Left cardiac atrium (tissue), 4 donors: ENCODE measurements around the gene HFM1. TPM values are rescaled to one million over a fixed set of nuclear protein-coding genes. Genes with fewer than 3 reads are reported as not detected.
"Not testable (repeated sequence)": the region's sequence is repeated elsewhere in the genome, so short reads cannot be mapped to it uniquely, and the experiment has no call there.

Experiments used
- ATAC-seq, 2 donors: fragments of 200-7000 bp; cut with Tn5 transposase; one replicate each; pipeline ENCODE4 v1.9.1; 2020; ENCODE audit warnings: mild to moderate bottlenecking in 2 of 2, moderate library complexity in 2 of 2
- DNase-seq: peaks from one replicate; pipeline ENCODE4 v3.0.0-alpha.2; 2020
- intact Hi-C, 2 donors: fragments of 100-400 bp; cut with DNase I; formaldehyde crosslinking; loops; one replicate each; pipeline versions ENCODE4 v1.14.1 to v1.15.1; 2022 to 2023
- long read RNA-seq: library from polyadenylated mRNA; unstranded; transcript quantifications from one replicate; pipeline ENCODE4 v2.0.0, GENCODE V29; 2021
- total RNA-seq, 2 donors: library from RNA; stranded (reverse); fragmentation: NEBNext Ultra II Directional; extraction: Animal tissue kit (Norgen Biotek cat#: 25700); gene quantifications; one replicate each; pipeline ENCODE4 v1.2.1, GENCODE V29; 2021
- donor health status: DM: no; HTN: yes; CAD: no.
- donor health status: DM: no; HTN: yes; CAD: no; lungs with severe emphysema.
- donor health status: DM: yes; HTN: yes; CAD: no.
- donor health status: Dilated cardiomyopathy.

HFM1 gene
- total RNA-seq: 1 to 10 TPM; 1.6 to 3.5 TPM
- long read RNA-seq: 0 reads

GRCh38 chr1:91404151-91405012 lies at the start of gene HFM1:
Gene HFM1, minus strand, starts transcription at chr1:91404837. Its CDS starts 3,755 bp downstream, at chr1:91401082.
- intact Hi-C loops: loop anchor here in 1 of 2 donors (5.0 kb wide), 1 partner anchor 237 kb away; no protein-coding TSS in a partner anchor
- peak; percentile 98 to 100 for ATAC-seq
- peak; percentile 90 for DNase-seq

- DNase-seq (no peak), ATAC-seq (no peak)
- intact Hi-C loops: no loop called here
These were observed 49.5 kb upstream of the HFM1 start for GRCh38 chr1:91454136-91454535.

GRCh38 chr1:91450260-91450659 lies 45.6 kb upstream of the HFM1 start:
- DNase-seq (no peak), ATAC-seq (no peak)
- intact Hi-C loops: no loop called here

GRCh38 chr1:91447782-91448181 lies 43.1 kb upstream of the HFM1 start:
- intact Hi-C loops, ATAC-seq, DNase-seq: not testable (repeated sequence)

- intact Hi-C loops, DNase-seq, ATAC-seq: not testable (repeated sequence)
These were observed 37.3 kb upstream of the HFM1 start for GRCh38 chr1:91441980-91442379.

- no peak for ATAC-seq
- intact Hi-C loops: no loop called here
- DNase-seq: no peak
These were observed 36.2 kb upstream of the HFM1 start for GRCh38 chr1:91440847-91441246.

GRCh38 chr1:91439016-91439415 lies 34.4 kb upstream of the HFM1 start:
- ATAC-seq: no peak
- no peak for DNase-seq
- intact Hi-C loops: no loop called here

GRCh38 chr1:91428182-91428798 lies 23.7 kb upstream of the HFM1 start:
- intact Hi-C loops: no loop called here
- DNase-seq (no peak), ATAC-seq (no peak)

GRCh38 chr1:91427741-91428140 lies 23.1 kb upstream of the HFM1 start:
- no peak for ATAC-seq
- intact Hi-C loops: no loop called here
- no peak for DNase-seq

- ATAC-seq, intact Hi-C loops, DNase-seq: not testable (repeated sequence)
These were observed 17.9 kb upstream of the HFM1 start for GRCh38 chr1:91422523-91422922.

- no peak for ATAC-seq
- DNase-seq: no peak
- intact Hi-C loops: no loop called here
These were observed 7.7 kb upstream of the HFM1 start for GRCh38 chr1:91412371-91412770.

- ATAC-seq (no peak), DNase-seq (no peak)
- intact Hi-C loops: no loop called here
These were observed 2.2 kb upstream of the HFM1 start for GRCh38 chr1:91406773-91407389.

GRCh38 chr1:91402023-91402422 lies 2.6 kb downstream of the HFM1 start:
- intact Hi-C loops: loop anchor here in 1 of 2 donors (5.0 kb wide), 1 partner anchor 235 kb away; no protein-coding TSS in a partner anchor
- no peak for DNase-seq
- no peak for ATAC-seq

- ATAC-seq: no peak
- no peak for DNase-seq
- intact Hi-C loops: loop anchor here in 1 of 2 donors (2.0 to 5.0 kb wide), 2 partner anchors 119 to 233 kb away; no protein-coding TSS in a partner anchor
These were observed 4.4 kb downstream of the HFM1 start for GRCh38 chr1:91400133-91400725.

- no peak for ATAC-seq
- DNase-seq: no peak
- intact Hi-C loops: no loop called here
These were observed 6.3 kb downstream of the HFM1 start for GRCh38 chr1:91398291-91398690.

GRCh38 chr1:91397605-91398004 lies 7.0 kb downstream of the HFM1 start:
- no peak for DNase-seq

GRCh38 chr1:91393042-91393441 lies 11.6 kb downstream of the HFM1 start:
- intact Hi-C loops: no loop called here
- DNase-seq: no peak
- no peak for ATAC-seq

More at GRCh38 chr1:91397605-91398004, 7.0 kb downstream of the HFM1 start:
- no peak for ATAC-seq
- intact Hi-C loops: no loop called here

- intact Hi-C loops: no loop called here
- DNase-seq: no peak
- ATAC-seq: no peak
These were observed 18.5 kb downstream of the HFM1 start for GRCh38 chr1:91386109-91386508.

- ATAC-seq: no peak
- no peak for DNase-seq
- intact Hi-C loops: no loop called here
These were observed 21.2 kb downstream of the HFM1 start for GRCh38 chr1:91383456-91383855.
